Glutamatergic neuron (in vitro differentiated cells): ENCODE measurements around the gene SH3TC1. TPM values are rescaled to one million over a fixed set of nuclear protein-coding genes. Genes with fewer than 3 reads are reported as not detected.

Source experiments
- DNase-seq: peaks from one replicate; pipeline ENCODE4 v3.0.0; 2022
- H3K27ac Mint-ChIP-seq: one replicate; pipeline ENCODE4 v1.8.0; 2020; ENCODE audit warnings: mild to moderate bottlenecking, mixed read lengths, inconsistent platforms; ENCODE audit not compliant: unreplicated experiment
- H3K27me3 Mint-ChIP-seq: one replicate; pipeline ENCODE4 v1.8.0; 2020; ENCODE audit warnings: mild to moderate bottlenecking, moderate library complexity, mixed read lengths, inconsistent platforms; ENCODE audit not compliant: unreplicated experiment
- H3K36me3 Mint-ChIP-seq: one replicate; pipeline ENCODE4 v1.8.0; 2020; ENCODE audit warnings: mild to moderate bottlenecking, mixed read lengths, inconsistent platforms; ENCODE audit not compliant: unreplicated experiment
- H3K4me1 Mint-ChIP-seq: one replicate; pipeline ENCODE4 v1.8.0; 2020; ENCODE audit warnings: mild to moderate bottlenecking, low read depth, mixed read lengths, inconsistent platforms; ENCODE audit not compliant: unreplicated experiment
- H3K4me3 Mint-ChIP-seq: one replicate; pipeline ENCODE4 v1.8.0; 2020; ENCODE audit warnings: mild to moderate bottlenecking, mixed read lengths, inconsistent platforms; ENCODE audit not compliant: unreplicated experiment
- H3K9me3 Mint-ChIP-seq: one replicate; pipeline ENCODE4 v1.8.0; 2020; ENCODE audit warnings: mild to moderate bottlenecking, moderate library complexity, mixed read lengths, inconsistent platforms; ENCODE audit not compliant: unreplicated experiment
- total RNA-seq: library from RNA; stranded (reverse); fragmentation: NEBNext Ultra II Directional; extraction: Animal tissue kit (Norgen Biotek cat#: 25700); gene quantifications from one replicate; pipeline ENCODE4 v1.2.1, GENCODE V29; 2021; ENCODE audit not compliant: unreplicated experiment
- TF ChIP-seq, protein P1 (sequence below): fragments of 200-600 bp; sonication (generic); IDR thresholded peaks from one replicate; pipeline ENCODE4 v1.5.0; 2021; ENCODE audit not compliant: partially characterized antibody, unreplicated experiment

SH3TC1 gene
- total RNA-seq, 1 donor from 2014 or later: not detected

DNA sequence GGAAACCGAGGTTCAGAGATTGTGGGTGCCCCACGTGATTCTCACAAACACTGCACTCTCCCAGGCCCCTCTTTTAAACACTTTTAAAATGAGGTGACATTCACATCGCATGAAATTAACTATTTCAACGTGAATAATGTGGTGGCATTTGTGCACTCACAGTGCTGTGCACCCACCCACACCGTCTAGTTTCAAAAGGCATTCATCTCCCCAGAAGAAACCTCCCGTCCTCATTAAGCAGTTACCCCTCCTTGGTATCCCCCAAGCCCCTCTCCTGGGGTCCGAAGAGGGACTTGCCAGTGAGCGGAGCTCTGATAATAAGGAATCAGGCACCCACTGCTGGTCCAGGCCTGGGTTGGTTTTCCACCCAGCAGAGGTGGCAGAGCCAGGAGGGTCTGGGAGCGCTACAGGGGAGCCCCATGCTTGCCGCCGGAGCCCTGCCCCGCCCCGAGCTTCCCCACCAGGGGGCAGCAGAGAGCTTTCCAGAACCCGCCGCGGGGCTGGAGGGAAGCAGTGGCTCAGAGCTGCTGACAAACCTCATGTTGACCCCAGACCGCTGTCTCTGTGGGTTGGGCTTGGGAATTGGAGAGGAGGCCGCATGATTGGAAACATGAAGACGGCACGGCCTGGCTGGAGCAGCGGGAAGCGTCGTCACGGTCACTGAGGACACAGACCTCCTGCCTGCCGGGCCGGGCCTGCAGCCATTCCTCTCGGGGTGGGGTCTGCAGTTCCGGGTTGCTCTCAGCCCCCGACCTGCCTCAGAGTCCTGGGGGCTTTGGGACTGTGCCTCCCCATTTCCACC, 43.0 kb downstream of the SH3TC1 start:
- DNase-seq: peak; percentile 98
- Mint-ChIP-seq H3K36me3 (no peaks in the 10 kb centered on the region), H3K27me3 (peaks cover 2% of the 10 kb centered on the region), H3K9me3 (no peaks in the 10 kb centered on the region), H3K4me3 (no peak overlapping the region), H3K27ac (no peak overlapping the region), H3K4me1 (no peaks in the 10 kb centered on the region)
- TF ChIP-seq, protein P1, sequence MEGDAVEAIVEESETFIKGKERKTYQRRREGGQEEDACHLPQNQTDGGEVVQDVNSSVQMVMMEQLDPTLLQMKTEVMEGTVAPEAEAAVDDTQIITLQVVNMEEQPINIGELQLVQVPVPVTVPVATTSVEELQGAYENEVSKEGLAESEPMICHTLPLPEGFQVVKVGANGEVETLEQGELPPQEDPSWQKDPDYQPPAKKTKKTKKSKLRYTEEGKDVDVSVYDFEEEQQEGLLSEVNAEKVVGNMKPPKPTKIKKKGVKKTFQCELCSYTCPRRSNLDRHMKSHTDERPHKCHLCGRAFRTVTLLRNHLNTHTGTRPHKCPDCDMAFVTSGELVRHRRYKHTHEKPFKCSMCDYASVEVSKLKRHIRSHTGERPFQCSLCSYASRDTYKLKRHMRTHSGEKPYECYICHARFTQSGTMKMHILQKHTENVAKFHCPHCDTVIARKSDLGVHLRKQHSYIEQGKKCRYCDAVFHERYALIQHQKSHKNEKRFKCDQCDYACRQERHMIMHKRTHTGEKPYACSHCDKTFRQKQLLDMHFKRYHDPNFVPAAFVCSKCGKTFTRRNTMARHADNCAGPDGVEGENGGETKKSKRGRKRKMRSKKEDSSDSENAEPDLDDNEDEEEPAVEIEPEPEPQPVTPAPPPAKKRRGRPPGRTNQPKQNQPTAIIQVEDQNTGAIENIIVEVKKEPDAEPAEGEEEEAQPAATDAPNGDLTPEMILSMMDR: peak; percentile 99

DNA sequence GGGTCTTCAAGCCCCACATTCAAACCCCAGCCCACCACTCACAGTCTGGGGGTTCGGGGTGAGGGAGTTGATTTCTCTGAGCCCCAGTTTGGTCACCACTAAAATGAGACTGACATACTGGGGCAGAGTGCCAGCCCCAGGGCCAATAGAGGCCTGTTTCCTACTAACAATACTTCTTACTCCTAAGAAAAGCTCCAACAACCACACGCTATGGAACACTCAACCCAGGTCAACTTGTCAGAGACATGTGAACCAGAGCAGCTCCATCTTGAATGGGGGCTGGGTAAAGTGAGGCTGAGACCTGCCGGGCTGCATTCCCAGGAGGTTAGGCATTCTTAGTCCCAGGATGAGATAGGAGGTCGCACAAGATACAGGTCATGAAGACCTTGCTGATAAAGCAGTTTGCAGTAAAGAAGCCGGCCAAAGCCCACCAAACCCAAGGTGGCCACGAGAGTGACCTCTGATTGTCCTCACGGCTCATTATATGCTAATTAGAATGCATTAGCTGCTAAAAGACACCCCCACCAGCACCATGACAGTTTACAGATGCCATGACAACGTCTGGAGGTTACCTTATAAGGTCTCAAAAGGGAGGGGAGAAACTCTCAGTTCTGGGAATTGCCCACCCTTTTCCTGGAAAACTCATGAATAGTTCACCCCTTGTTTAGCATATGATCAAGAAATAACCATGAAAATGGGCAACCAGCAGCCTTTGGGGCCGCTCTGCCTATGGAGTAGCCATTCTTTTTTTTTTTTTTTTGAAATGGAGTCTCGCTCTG, 43.9 kb downstream of the SH3TC1 start:
- Mint-ChIP-seq H3K27me3 (peaks cover 3% of the 10 kb centered on the region), H3K4me1 (no peaks in the 10 kb centered on the region), H3K9me3 (no peaks in the 10 kb centered on the region), H3K36me3 (no peaks in the 10 kb centered on the region), H3K4me3 (no peak overlapping the region), H3K27ac (no peak overlapping the region)
- TF ChIP-seq, protein P1: no peak
- no peak for DNase-seq

DNA sequence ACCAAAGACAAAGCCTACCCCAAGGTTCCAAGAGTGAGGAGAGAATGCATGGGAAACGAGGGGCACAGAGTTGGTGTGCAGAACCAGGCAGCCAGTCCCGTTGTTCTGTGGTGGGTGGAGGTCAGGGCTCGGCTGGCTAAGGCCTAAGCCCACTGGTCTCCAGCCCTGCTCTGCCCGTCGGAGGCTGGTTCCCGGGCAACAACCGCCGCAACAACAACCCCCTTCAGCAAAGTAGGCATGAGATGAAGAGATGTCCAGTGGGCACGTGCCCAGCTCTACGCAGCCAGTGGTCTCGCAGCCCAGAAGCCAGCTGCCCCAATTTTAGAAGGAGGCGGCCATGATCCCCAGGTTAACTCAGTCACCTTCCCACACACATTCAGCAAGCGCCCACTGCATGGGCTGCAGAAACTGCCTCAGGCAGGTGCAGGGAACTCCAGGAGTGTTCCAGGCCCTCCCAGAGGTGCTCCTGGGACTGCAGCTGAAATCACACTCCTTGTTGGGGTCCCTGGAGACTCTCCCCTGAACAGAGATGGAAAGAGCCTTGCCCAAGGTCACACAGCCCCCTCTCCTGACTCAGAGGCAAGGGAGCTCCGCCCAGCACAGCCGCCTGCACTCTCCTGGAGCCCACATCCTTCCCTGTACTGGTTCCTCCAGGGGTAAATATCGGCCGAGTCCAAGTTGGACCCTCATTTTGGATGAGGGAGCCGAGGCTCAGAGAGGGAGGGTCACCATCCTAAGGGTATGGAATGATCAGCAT, 45.1 kb downstream of the SH3TC1 start:
- TF ChIP-seq, protein P1: no peak
- H3K4me3 Mint-ChIP-seq: no peak overlapping the region
- H3K27ac Mint-ChIP-seq: no peak overlapping the region
- DNase-seq: no peak
- no peaks in the 10 kb centered on the region for H3K4me1 Mint-ChIP-seq
- H3K36me3 Mint-ChIP-seq: no peaks in the 10 kb centered on the region
- H3K9me3 Mint-ChIP-seq: no peaks in the 10 kb centered on the region
- H3K27me3 Mint-ChIP-seq: peaks cover 3% of the 10 kb centered on the region

DNA sequence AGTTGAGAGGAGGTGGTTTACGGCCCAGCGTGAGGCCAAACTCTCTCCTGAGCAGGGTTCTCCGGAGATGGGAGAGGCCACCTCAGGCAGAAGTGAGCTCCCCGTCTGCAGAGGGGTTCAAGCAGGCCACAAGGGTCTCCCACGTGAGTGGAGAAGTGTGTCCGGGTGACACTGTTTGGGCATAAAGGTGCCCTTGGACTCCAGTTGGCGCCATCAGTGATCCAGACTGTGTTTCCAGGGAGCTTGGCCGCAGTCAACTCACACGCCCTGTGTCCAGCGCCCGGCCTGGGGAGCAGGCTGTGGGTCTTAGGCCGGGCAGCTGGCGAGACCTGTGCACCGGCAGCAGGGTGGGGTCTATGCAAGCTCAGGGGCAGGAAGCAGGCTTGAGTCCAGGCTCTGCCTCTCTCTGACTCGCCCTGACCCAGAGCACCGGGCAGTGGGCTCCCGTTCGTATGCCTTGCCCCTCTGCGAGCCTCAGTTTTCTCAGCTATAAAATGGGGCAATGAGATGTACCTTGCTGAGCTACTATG, 45.9 kb downstream of the SH3TC1 start:
- H3K27me3 Mint-ChIP-seq: peaks cover 5% of the 10 kb centered on the region
- TF ChIP-seq, protein P1: no peak

More for the DNA sequence above, 45.9 kb downstream of the SH3TC1 start:
- peaks cover 1% of the 10 kb centered on the region for H3K9me3 Mint-ChIP-seq
- H3K27ac Mint-ChIP-seq: no peak overlapping the region
- no peaks in the 10 kb centered on the region for H3K36me3 Mint-ChIP-seq
- DNase-seq: no peak
- H3K4me3 Mint-ChIP-seq: no peak overlapping the region
- no peaks in the 10 kb centered on the region for H3K4me1 Mint-ChIP-seq
